Right lobe of liver (tissue), 6 donors: ENCODE data around the gene GABBR1. TPM values are rescaled to one million over a fixed set of nuclear protein-coding genes. Genes with fewer than 3 reads are reported as not detected.

Source experiments
- ATAC-seq, 4 donors: fragments of 200-7000 bp; cut with Tn5 transposase; one replicate each; pipeline ENCODE4 v1.9.1; 2020; ENCODE audit warnings: mild to moderate bottlenecking in 4 of 4, moderate library complexity in 4 of 4
- DNase-seq, 3 donors: peaks; one replicate each; pipeline ENCODE4 v3.0.0-alpha.2; 2020
- H3K27ac ChIP-seq, 3 donors: fragments of 200-600 bp; one replicate each; pipeline ENCODE4 v1.8.0; 2022
- H3K27me3 ChIP-seq, 2 donors: fragments of 200-600 bp; one replicate each; pipeline ENCODE4 v1.8.0; 2022
- H3K36me3 ChIP-seq, 4 donors: fragments of 200-600 bp; sonication (generic) in 1 of 4; one replicate each; pipeline versions ENCODE4 v1.5.1 to v1.8.0; 2017 to 2022; ENCODE audit warnings: control low read depth in 1 of 4
- H3K4me1 ChIP-seq, 4 donors: fragments of 200-600 bp; sonication (generic) in 1 of 4; one replicate each; pipeline versions ENCODE4 v1.5.1 to v1.8.0; 2017 to 2022; ENCODE audit warnings: control low read depth in 1 of 4
- H3K4me3 ChIP-seq, 3 donors: fragments of 200-600 bp; one replicate each; pipeline ENCODE4 v1.8.0; 2022
- H3K9me3 ChIP-seq, 4 donors: fragments of 200-600 bp; sonication (generic) in 1 of 4; one replicate each; pipeline versions ENCODE4 v1.5.1 to v1.8.0; 2017 to 2022; ENCODE audit warnings: control low read depth in 1 of 4
- POLR2A ChIP-seq: fragments of 450-650 bp; IDR thresholded peaks from one replicate; pipeline ENCODE4 v1.6.1; 2017; ENCODE audit warnings: antibody characterized with exemption, mild to moderate bottlenecking
- WGBS: methylation state at CpG from one replicate; pipeline ENCODE4 v1.1.6; 2018; ENCODE audit warnings: low coverage, low lambda C conversion rate; ENCODE audit not compliant: insufficient coverage; ENCODE audit errors: missing lambda C conversion rate; 5-methylcytosine and 5-hydroxymethylcytosine counted together
- intact Hi-C, 2 donors: fragments of 100-400 bp; cut with DNase I; formaldehyde crosslinking; loops; one replicate each; pipeline versions ENCODE4 v1.11.2 to v1.14.1; 2022
- total RNA-seq, 6 experiments: library from RNA; depleted of rRNA in 2 of 6; stranded (reverse); fragments of >200 nt in 2 of 6; fragmentation: NEBNext Ultra II Directional in 3 of 6; extraction: Animal tissue kit (Norgen Biotek cat#: 25700) in 3 of 6; gene quantifications; one replicate each; pipeline versions ENCODE4 v1.1.0 to v1.2.4, GENCODE V29; 2016 to 2023
- TF ChIP-seq, protein P1 (sequence below), 4 donors: fragments of 200-600 bp in 3 of 4; fragments of 450-650 bp in 1 of 4; IDR thresholded peaks; one replicate each; pipeline versions ENCODE4 v1.5.1 to v1.8.0; 2016 to 2022; ENCODE audit warnings: antibody characterized with exemption in 4 of 4, mild to moderate bottlenecking in 2 of 4
- donor health status: DM: no; HTN: yes; CAD: no.
- donor health status: DM: no; HTN: no; CAD: no.
- donor health status: DM: no; HTN: no; CAD: no.
- donor health status: DM: no; HTN: yes; CAD: no.
- donor health status: DM: no; HTN: yes; CAD: no.

The GABBR1 gene
- total RNA-seq, 6 experiments from 2014 or later, result 2.4 to 5.6 (median 4.9) TPM

DNA sequence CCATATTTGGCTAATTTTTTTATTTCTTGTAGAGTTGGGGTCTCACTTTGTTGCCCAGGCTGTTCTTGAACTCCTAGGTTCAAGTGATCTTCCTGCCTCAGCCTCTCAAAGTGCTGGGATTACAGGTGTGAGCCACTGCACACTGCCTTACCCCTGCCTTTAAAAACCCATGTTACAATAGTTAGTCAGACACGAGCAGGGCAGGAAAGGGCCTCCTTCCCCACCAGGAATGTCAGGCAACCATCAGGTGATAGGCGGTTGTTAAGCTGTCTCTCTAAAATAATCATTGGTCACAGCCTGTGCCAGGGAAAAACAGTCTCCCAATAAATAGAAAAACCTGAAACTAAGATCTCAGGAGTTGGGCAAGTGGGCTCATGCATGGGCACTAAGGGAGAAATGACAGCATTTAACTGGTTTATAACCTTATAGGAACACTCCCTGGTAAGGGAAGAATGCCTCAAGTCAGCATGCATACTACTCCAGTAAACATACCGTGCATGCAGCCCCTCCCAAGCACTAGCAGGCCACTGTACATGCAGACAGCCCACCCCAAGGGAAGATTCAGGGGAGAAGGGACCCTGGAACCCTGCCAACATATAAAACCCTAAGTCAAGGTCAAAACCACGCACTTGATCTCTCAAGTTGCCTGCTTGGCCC lies 39.7 kb downstream of the GABBR1 start:
- intact Hi-C loops, result no loop called here
- TF ChIP-seq, protein P1, sequence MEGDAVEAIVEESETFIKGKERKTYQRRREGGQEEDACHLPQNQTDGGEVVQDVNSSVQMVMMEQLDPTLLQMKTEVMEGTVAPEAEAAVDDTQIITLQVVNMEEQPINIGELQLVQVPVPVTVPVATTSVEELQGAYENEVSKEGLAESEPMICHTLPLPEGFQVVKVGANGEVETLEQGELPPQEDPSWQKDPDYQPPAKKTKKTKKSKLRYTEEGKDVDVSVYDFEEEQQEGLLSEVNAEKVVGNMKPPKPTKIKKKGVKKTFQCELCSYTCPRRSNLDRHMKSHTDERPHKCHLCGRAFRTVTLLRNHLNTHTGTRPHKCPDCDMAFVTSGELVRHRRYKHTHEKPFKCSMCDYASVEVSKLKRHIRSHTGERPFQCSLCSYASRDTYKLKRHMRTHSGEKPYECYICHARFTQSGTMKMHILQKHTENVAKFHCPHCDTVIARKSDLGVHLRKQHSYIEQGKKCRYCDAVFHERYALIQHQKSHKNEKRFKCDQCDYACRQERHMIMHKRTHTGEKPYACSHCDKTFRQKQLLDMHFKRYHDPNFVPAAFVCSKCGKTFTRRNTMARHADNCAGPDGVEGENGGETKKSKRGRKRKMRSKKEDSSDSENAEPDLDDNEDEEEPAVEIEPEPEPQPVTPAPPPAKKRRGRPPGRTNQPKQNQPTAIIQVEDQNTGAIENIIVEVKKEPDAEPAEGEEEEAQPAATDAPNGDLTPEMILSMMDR (IDR thresholded peaks at IDR 0.05), result no peak
- no peak for TF ChIP-seq POLR2A
- 34% methylated on average over 4 of the region's 4 CpGs for WGBS
- no peaks in the 10 kb centered on the region for H3K36me3 ChIP-seq
- no peak for DNase-seq
- no peaks in the 10 kb centered on the region for H3K9me3 ChIP-seq
- no peak overlapping the region for H3K4me3 ChIP-seq
- no peaks in the 10 kb centered on the region for H3K27me3 ChIP-seq
- no peak for ATAC-seq
- H3K27ac ChIP-seq, result no peak overlapping the region
- H3K4me1 ChIP-seq, result no peaks in the 10 kb centered on the region

DNA sequence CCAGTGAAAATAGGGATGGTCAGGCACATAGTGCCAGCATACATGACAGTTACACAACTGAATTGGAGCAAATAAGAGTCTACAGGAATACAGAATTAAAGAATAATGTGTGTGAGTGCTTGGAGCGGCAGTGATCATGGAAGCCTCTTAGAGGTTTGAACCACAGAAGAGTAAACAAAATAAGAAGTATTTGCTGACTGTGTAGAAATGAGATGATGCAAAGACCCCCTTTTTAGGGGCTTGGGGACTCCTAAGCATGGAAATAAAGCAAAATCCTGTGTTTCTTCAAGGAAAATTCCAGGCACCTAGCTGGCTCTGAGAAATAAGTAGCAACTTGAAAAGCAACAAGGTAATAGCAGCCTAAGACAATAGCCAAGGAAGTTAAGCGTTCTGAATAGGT lies 41.3 kb downstream of the GABBR1 start:
- no peak overlapping the region for H3K27ac ChIP-seq
- TF ChIP-seq, protein P1 (IDR thresholded peaks at IDR 0.05), result no peak
- no peak for TF ChIP-seq POLR2A
- DNase-seq (no peak), ATAC-seq (no peak)
- H3K4me3 ChIP-seq, result no peak overlapping the region
- intact Hi-C loops, result no loop called here
- H3K4me1 ChIP-seq, result no peaks in the 10 kb centered on the region
- no peaks in the 10 kb centered on the region for H3K36me3 ChIP-seq
- no peaks in the 10 kb centered on the region for H3K27me3 ChIP-seq
- 51% methylated on average over 2 of the region's 2 CpGs for WGBS
- H3K9me3 ChIP-seq, result no peaks in the 10 kb centered on the region

DNA sequence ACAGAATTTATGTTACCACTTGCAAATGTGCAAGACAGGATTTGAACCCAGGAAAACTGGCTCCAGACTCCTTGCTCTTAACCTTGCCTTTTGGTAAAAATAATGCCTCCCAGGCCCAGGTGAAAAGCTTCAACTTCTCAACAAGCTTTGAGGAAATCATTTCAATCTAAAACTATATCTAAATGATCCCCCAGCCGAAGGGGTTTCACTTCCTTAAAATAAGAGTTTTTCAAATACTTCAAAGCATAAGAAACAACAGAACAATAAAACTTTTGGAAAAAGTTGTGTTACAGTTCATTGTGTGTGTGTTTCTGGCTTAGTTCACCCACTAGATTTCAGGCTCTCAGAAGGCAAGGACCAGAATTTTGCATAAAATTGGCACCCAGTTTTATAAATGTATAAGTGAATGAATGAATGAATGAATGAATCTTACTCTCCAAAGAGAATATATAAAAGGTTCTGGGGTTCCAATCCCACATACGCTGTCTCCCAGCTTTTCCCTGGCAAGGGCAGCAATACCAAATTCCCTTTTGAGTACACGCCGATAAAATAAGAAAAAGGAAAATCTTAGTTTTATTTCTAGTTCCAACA lies 42.7 kb downstream of the GABBR1 start:
- Histone ChIP-seq H3K27ac (no peak overlapping the region), H3K4me1 (no peaks in the 10 kb centered on the region), H3K36me3 (no peaks in the 10 kb centered on the region), H3K4me3 (no peak overlapping the region), H3K27me3 (no peaks in the 10 kb centered on the region), H3K9me3 (no peaks in the 10 kb centered on the region)
- no peak for DNase-seq
- ATAC-seq, result no peak
- 55% methylated on average over 4 of the region's 4 CpGs for WGBS
- TF ChIP-seq, protein P1 (IDR thresholded peaks at IDR 0.05), result no peak
- TF ChIP-seq POLR2A, result no peak
- intact Hi-C loops, result no loop called here

DNA sequence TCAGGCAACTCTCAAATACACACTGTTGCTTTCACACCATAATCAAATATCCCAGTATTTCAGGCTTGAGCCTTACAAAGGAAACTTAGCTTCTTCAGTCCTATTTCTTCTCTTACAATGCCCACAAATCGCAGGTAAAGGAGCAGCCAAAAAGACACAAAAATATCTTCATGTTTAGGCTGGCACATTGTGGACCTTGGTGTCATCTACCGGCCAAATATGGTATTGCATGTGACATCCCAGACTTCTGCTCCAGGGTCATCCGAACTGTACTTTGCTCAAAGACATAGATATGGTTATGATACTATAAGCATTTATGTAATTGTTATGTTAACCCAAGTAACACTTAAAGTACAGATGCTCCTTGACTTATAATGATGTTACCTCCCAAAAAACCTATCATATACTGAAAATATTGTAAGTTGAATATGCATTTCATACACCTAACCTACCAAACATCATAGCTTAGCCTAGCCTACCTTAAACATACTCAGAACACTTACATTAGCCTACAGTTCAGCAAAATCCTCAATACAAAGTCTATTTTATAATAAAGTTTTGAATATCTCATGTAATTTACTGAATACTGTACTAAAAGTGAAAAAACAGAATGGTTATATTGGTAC lies 43.4 kb downstream of the GABBR1 start:
- Histone ChIP-seq H3K27me3 (no peaks in the 10 kb centered on the region), H3K4me1 (no peaks in the 10 kb centered on the region), H3K36me3 (no peaks in the 10 kb centered on the region), H3K4me3 (no peak overlapping the region), H3K27ac (no peak overlapping the region), H3K9me3 (no peaks in the 10 kb centered on the region)
- ATAC-seq, result peak; percentile 82 to 93 (median 86)
- TF ChIP-seq POLR2A, result no peak
- TF ChIP-seq, protein P1 (IDR thresholded peaks at IDR 0.05), result peak; percentile 94 to 96 (median 96)
- no peak for DNase-seq
- intact Hi-C loops, result no loop called here
- WGBS, result 3% methylated on average over 3 of the region's 3 CpGs
